T47D (cell line): ENCODE data around the gene KIFC1.

Experiments used
- DNase-seq, 2 experiments: peaks; one replicate each; pipeline versions ENCODE4 v3.0.0 to v3.0.0-alpha.2; 2011 to 2012; ENCODE audit warnings: low read depth in 1 of 2, low spot score in 1 of 2
- JUND ChIP-seq: IDR thresholded peaks from 2 replicates; pipeline ENCODE4 v1.6.1; 2012; ENCODE audit warnings: low read depth
- in situ Hi-C: cut with HindIII; loops from 2 replicates; pipeline ENCODE4 v1.10.0; 2016; ENCODE audit warnings: low sequenced_read_pairs, low pct_unique_long_range_greater_than_20kb

The KIFC1 gene

GRCh38 chr6:33438978-33439594, 47.5 kb downstream of the KIFC1 start:
- no peak for TF ChIP-seq JUND
- no peak for DNase-seq
- in situ Hi-C loops = no loop called here

- no peak for TF ChIP-seq JUND
- DNase-seq = no peak
- in situ Hi-C loops = no loop called here
Observed at GRCh38 chr6:33439956-33440648, 48.5 kb downstream of the KIFC1 start.

GRCh38 chr6:33440649-33441309, 49.2 kb downstream of the KIFC1 start:
- no peak for TF ChIP-seq JUND
- in situ Hi-C loops = no loop called here
- DNase-seq = no peak

- no peak for TF ChIP-seq JUND
- no peak for DNase-seq
- in situ Hi-C loops = no loop called here
Observed at GRCh38 chr6:33441457-33441856, 49.8 kb downstream of the KIFC1 start.

GRCh38 chr6:33442283-33442682, 50.7 kb downstream of the KIFC1 start:
- no peak for DNase-seq
- in situ Hi-C loops = no loop called here

GRCh38 chr6:33443025-33443424, 51.4 kb downstream of the KIFC1 start:
- TF ChIP-seq JUND = no peak
- in situ Hi-C loops = no loop called here
- no peak for DNase-seq

More at GRCh38 chr6:33442283-33442682, 50.7 kb downstream of the KIFC1 start:
- TF ChIP-seq JUND = no peak

GRCh38 chr6:33443619-33444504, 52.2 kb downstream of the KIFC1 start:
- in situ Hi-C loops = no loop called here
- DNase-seq = no peak
- TF ChIP-seq JUND = no peak

- in situ Hi-C loops = no loop called here
- DNase-seq = no peak
- TF ChIP-seq JUND = no peak
Observed at GRCh38 chr6:33445119-33445603, 53.5 kb downstream of the KIFC1 start.

- DNase-seq = no peak
- in situ Hi-C loops = no loop called here
- TF ChIP-seq JUND = no peak
Observed at GRCh38 chr6:33446356-33446755, 54.7 kb downstream of the KIFC1 start.

- in situ Hi-C loops = no loop called here
- no peak for TF ChIP-seq JUND
- DNase-seq = no peak
Observed at GRCh38 chr6:33450434-33450833, 58.8 kb downstream of the KIFC1 start.

GRCh38 chr6:33451606-33452005, 60.0 kb downstream of the KIFC1 start:
- no peak for DNase-seq
- in situ Hi-C loops = no loop called here
- no peak for TF ChIP-seq JUND

- no peak for DNase-seq
- in situ Hi-C loops = no loop called here
- no peak for TF ChIP-seq JUND
Observed at GRCh38 chr6:33452496-33452895, 60.9 kb downstream of the KIFC1 start.
